Retina (tissue), 1 donor: ENCODE results near the gene MEF2A.
A peak's percentile ranks its signal among the peaks of the same experiment; 100 is the strongest.
"Not testable (repeated sequence)": the region's sequence is repeated elsewhere in the genome, so short reads cannot be mapped to it uniquely, and the experiment has no call there.

Experiments
- DNase-seq: peaks from one replicate; pipeline ENCODE4 v3.0.0-alpha.2; 2016

MEF2A gene

DNA sequence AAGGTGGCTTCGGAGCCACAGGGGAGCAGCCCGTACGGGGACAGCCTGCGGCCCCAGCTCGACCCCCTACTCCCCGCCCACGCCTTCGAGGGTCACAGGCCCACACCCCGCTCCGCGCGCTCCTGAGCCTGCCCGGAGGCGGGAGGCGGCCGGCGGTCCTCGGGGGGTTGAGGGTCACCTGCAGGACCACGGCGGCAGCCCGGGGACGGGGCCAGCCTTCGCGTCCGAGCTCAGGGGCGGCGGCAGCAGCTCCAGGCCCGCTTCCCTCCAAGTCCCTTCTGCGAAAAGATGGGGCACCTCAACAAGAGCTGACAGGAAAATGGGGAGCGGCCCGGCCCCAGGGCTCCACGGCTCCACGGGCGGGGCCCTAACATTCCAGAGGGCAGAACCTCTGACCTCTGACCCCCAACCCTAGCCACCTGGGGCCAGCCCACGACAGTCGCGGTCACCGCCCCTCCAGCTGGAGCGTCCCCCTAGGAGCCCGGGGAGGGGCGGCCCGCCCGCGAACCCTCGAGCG, 167.0 kb downstream of the MEF2A start:
- DNase-seq: no peak

DNA sequence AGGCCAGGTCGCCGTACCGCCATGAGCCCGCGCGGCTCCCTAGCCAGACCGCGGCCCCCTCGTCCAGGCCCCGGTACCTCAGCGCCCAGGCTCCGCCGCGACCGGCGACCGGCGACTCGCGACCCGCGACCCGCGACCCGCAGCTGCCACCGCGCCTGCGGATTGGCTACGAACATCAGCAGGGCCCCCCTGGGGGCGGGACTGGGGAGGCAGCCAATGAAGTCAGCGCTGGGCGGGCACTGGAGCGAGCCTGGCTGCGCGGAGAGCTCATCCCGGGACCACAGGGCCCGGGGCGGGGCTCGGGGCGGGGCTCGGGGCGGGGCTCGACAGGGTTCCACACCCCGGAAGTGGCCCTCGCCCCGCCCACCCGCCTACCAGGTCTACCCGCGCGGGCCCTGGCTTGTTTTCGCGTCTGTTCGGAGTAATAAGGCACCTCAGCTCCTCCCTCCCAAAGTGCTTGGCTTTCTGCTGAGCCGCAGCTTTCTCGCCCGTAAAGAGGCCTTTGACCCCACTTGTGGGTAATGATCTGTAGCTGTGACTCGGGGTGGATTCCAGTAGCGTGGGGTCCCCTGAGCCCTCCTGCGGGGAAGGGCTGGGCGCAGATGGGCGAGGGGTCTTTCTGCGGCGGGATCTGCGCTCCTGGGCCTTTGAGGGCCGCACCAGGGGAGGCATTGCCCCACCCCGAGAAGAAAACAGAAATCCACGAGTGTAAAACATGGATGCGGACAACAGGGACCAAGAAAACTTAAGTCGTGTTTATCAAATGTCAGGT, 167.7 kb downstream of the MEF2A start, which contains the start of gene LYSMD4:
LYSMD4 (minus strand) TSS at position 170 of the 772 bp plus-strand sequence. CDS start 1,438 bp downstream, outside the sequence.
- peak; percentile 93 for DNase-seq

DNA sequence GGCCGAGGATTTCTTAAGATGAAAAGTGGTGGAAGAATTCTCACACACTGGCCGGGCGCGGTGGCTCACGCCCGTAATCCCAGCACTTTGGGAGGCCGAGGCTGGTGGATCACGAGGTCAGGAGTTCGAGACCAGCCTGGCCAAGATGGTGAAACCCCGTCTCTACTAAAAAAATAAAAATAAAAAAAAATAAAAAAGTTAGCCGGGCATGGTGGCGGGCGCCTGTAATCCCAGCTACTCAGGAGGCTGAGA, 168.2 kb downstream of the MEF2A start:
- DNase-seq: not testable (repeated sequence)

DNA sequence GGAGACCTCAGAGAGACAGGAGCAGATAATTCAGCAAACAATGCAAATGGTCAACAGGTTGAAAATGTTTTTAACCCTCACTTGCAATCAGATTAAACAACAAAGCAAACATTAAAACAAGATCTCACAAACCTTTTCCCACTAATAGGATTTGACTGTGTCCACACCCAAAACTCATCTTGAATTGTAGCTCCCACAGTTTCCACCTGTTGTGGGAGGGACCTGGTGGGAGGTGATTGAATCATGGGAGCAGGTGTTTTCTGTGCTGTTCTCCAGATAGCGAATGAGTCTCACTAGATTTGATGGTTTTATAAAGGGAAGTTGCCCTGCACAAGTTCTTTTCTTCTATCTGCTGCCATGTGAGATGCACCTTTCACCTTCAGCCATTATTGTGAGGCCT, 168.8 kb downstream of the MEF2A start:
- DNase-seq: no peak

DNA sequence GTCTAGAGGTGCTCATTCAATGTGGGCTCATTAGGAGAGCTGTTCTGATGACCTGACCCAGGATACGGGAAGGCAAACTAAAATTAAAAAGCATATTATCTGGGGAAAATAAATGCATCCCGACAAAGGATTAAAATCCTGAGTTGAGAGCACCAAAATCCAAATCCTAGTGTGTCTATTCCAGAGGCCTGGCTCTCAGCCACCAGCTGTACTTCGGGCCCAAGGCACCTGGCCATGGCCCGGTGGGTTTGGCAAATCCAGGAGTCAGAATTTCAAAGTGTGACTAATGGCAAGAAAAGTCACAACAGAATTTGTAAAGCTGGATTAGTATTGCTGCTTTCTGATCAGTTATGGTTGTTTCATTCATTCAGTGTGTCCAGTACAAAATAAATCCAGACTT, 170.1 kb downstream of the MEF2A start:
- no peak for DNase-seq

DNA sequence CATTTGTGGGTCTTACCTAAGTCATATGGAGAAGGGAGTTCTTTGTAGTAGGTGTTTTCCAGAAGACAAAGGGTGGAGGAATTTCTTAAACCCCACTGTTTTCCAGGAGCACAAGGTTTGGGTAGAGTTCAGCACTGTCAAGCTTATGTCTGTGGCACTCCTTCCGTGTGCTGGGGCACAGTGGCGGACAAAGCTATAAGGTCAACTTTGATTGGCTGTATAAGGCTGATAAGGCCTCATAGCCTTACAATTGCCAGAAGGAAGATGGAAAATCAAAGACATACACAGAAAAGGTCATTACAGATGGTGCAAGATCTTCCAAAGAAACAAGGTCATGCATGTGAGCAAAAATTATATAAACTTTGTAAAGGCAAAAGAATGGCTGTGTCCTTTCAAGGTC, 170.9 kb downstream of the MEF2A start:
- DNase-seq: no peak

DNA sequence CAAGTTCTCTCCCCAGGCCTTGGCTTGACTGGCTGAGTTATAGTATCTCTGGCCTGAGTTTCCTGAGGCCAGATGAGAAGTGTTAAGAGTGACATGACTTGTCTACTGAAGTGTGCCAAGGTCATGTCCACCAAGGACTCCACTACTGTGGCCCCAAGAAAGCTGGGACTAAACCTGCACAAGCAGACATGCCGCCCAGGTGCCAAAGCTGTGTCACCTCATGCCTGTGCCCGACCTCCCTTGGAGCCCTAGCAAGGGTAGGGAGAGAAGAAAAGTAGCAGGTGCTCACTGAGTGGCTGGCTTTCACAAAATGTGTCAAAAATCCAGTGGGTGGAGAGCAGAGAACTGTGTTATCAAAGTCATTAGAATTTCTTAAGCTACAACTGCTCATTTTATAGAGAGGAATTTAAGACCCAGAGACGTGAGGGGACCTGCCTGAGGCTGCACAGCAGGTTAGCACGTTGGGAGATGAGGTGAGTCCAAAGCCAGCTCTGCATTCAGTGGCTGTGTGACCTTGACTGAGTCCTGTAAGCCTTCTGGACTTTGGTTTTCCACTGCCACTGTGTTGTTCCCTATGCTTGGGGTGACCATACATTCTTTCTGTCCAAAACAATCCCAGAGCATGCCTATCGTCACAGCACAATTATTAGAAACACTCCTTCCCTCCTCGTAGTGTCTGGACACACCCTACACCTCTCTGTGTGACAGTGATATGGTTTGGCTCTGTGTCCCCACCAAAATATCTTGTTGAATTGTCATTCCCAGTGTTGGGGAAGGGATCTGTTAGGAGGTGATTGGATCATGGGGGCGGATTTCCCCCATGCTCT, 172.4 kb downstream of the MEF2A start:
- no peak for DNase-seq

DNA sequence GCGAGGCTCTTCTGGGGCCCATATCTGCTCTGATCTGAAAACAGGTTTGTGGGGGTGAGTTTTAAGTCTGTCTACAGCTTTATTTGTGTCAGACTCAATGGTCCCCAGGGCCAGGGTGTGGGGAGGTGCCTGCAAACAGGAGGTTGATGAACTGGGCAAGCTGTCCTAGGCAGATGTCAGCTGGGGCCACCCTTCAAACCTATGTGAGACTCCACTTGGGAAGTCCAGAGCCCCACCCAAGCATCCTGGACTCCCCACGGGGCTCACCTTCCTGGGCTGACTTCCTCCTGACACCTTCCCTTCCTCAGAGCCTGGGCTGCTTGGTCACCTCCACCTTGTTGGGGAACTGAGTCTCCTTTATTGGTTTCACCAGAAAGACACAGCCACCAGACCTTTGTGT, 176.1 kb downstream of the MEF2A start:
- DNase-seq: no peak

DNA sequence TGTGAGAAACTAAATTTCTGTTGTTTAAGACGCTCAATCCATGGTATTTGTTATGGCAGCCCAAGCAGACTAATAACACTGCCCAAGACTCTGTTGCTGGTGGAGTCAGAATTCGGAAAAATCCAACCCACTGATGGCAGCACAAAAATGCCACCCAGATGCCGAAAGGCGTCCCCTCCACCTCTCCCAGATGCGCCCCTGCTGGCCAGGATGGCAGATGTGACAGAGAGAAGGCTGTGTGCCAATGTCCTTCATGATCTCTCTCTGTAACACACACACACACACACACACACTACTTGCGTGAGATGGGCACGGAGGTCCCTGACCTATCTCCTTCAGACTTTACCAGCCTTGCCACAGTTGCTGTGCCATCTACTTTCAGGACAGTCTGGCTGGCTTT, 178.4 kb downstream of the MEF2A start:
- DNase-seq: no peak

DNA sequence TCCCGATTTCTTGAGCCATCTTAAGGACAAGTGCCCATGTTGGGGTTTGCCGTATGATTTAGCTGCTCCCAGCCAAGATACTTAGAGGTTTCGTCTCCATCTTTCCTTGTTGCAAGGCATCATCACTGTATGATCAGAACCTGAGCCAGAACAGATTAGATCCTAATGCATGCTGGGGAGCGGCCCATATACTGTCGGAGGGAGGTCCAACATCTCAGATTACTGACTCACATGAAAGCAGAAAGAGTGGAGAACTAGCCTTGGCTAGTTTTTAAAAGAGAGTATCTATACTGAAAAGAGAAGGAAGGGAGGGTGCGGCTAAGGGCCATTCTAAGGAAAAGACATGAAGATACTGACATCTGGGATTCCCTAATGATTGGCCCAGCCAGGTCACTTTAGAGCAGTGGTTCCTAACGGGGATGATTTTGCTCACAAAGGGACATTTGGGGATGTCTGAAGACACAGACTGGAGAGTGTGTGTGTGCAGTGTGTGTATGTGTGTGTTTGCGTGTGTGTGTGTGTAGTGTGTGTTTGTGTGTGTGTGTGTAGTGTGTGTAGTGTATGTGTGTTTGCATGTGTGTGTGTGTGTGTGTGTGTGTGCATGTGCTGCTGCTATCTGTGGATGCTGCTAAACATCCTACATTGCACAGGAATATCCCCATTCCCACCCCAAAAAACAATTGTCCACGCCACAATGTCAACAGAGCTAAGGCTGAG, 179.7 kb downstream of the MEF2A start:
- no peak for DNase-seq

DNA sequence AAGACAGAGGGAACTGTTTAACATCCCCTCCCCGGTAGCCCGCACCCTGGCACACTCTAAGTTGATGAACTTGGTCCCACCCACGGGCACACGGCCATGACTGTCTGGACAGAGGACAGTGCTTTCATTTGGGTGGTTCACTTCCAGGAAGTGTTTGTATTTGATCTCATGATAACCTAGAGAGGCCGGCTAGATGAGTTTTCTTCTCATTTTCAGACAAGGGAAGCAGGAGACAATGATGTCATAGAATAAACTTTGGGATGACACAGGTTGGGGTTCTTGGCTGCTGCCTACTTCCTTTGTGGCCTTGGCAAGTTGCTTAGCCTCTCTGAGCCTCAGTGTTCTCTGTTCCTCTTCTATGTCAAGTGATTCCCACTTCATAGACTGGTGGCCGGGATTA, 183.6 kb downstream of the MEF2A start:
- DNase-seq: no peak

DNA sequence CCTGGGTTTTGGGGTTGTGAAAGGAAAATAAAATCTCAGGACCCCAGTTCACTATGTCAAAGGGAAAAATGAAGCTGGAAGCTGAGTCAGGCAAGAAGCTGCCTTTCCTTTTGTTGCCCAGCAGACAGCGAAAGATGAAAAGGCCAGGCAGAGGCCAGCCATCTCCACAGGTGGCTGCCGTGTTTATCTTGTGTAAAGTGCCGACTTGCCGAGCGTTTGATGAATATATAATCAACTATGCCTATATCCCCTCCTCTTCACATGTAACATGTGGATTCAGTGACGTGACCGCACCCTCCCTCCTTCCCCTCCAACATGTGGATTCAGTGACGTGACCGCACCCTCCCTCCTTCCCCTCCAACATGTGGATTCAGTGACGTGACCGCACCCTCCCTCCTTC, 184.5 kb downstream of the MEF2A start:
- DNase-seq: not testable (repeated sequence)

DNA sequence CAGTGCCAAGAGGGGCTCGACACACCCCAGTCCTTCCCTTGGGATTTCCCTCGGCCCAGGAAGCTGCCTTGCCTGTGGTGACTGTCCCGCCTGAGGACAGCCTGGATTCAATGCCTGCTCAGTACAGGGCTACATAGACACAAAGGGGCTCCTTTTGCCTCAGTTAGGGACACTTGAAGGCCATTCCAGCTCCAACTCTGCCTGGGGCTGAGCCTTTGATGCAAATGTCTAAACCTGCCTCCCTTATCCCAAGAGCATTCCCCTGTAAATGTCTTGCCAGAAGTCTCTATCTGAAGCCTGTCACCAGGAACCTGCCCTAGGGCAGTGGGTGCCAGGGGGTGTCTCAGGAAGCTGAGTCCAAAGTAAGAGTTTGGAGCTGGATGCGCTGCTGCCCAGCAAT, 186.8 kb downstream of the MEF2A start:
- no peak for DNase-seq

DNA sequence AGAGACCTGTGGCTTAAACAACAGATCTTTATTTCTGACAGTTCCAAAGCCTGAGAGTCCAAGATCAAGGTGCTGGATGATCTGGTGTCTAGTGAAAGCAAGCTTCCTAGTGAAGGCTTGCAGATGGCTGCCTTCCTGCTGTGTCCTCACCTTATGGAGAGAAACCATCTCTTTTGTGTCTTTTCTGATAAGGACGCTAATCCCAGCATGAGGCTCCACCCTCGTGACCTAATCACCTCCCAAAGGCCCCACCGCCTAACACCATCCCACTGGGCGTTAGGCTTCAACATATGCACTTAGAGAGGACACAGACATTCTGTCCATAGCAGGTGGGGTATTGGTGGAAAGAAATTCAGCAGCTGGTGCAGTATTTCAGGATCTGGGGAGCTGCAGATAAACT, 187.3 kb downstream of the MEF2A start:
- DNase-seq: no peak

DNA sequence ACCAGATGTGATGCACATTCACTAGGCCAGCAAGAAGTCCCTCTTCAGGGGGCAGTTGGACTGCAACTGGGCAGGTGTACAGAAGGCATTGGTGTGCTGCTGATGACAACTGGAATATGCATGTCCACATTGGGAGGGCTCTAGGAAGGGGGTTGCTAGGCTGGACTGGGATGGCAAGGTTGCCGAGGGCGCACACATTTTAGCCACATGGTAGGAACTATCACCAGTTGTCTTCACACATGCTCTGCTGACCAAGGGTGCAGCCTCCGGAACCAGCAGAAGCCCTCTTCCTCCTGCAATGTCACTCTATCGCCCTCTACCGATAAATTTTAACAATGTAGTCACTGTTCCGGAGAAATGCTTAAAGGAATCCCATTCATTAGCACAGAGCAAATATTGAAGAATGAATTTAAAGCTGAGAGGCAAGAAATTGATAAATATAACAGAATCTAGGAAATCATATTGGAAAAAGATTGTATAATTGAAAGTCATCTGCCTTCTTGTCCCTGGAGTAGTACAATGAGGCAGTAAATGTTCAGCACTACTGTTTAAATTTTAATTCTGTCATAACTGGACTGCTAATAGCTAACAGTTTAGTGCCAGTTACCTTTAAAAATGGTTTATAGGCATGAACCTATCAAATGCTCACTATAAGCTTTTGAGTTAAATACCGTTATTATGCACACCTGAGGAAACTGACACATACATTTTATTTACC, 190.1 kb downstream of the MEF2A start:
- DNase-seq: peak; percentile 71

DNA sequence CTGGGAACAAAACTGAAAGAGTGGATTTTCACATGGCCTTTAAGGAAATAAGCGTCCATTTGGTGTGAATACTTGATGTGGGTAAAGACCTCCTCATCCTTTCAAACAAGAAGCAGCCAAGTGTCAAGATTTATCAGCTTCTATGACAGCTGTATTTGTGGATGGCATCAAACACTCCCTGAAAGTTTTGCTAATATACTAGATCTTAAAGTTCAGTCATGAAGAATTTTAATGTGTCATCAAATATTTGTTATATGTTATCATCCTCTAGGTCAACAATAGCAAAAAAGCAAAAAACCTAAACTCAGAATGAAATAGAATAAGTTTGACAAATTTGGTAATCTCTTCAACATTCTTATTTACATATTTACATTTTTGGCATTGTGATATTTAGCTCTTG, 196.5 kb downstream of the MEF2A start:
- no peak for DNase-seq

DNA sequence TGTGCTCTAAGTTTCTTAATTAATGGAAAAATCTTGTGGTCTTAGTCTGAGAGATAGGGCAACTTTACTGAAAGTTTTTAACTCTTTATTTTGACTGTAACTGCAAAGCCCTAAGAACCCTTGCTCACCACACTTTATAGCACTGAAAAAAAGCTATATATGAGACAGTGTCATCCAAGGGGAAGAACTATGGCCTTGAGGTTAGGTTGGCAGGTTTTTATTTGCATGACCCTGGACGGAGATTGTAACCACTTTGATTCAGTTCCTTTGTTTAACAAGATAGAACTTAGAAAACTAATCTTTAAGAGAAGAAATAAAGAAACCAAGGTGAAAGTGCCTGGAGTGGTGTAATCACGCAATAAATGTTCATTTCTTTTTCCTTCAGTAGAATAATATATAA, 198.0 kb downstream of the MEF2A start:
- DNase-seq: no peak

DNA sequence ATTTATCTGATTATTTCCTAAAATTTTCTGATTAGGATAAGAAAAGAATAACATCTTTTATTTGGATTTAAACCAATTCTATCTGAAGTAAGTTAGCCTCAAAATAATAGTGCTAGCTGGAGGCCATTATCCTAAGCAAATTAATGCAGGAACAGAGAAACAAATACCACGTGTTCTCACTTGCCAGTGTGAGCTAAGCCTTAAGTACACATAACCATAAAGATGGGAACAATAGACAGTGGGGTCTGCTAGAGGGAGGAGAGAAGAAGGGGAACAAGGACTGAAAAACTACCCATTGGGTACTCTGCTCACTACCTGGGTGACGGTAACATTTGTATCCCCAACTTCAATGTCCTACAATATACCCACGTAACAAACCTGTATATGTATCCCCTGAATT, 198.7 kb downstream of the MEF2A start:
- no peak for DNase-seq
